ENCODE results near the gene TRAF3IP3. TPM values are rescaled to one million over a fixed set of nuclear protein-coding genes. Genes with fewer than 3 reads are reported as not detected.

TRAF3IP3 gene
- total RNA-seq = not detected in 2 replicates

GRCh38 chr1:209755926-209756614 is at the start of gene TRAF3IP3:
TRAF3IP3 (plus strand) TSS chr1:209756053; CDS start chr1:209760040, 3,987 bp downstream.
- H3K4me3 ChIP-seq (ENCODE audit: low read depth, low read length) = no peak within 1 kb of the TSS
- no peak for TF ChIP-seq CTCF (conservative IDR thresholded peaks at IDR 0.05; ENCODE audit: low read depth, low read length)
- no peak for DNase-seq (ENCODE audit: low read depth)

- H3K4me3 ChIP-seq (ENCODE audit: low read depth, low read length) = no peak overlapping the region
- no peak for DNase-seq (ENCODE audit: low read depth)
- TF ChIP-seq CTCF (conservative IDR thresholded peaks at IDR 0.05; ENCODE audit: low read depth, low read length) = no peak
Measured at GRCh38 chr1:209706622-209707021, 49.2 kb upstream of the TRAF3IP3 start.

GRCh38 chr1:209707308-209707707 is 48.5 kb upstream of the TRAF3IP3 start:
- TF ChIP-seq CTCF (conservative IDR thresholded peaks at IDR 0.05; ENCODE audit: low read depth, low read length) = no peak
- no peak overlapping the region for H3K4me3 ChIP-seq (ENCODE audit: low read depth, low read length)
- no peak for DNase-seq (ENCODE audit: low read depth)

- H3K4me3 ChIP-seq (ENCODE audit: low read depth, low read length) = no peak overlapping the region
- DNase-seq (ENCODE audit: low read depth) = no peak
- no peak for TF ChIP-seq CTCF (conservative IDR thresholded peaks at IDR 0.05; ENCODE audit: low read depth, low read length)
Measured at GRCh38 chr1:209708297-209708696, 47.6 kb upstream of the TRAF3IP3 start.

GRCh38 chr1:209710093-209710492 is 45.8 kb upstream of the TRAF3IP3 start:
- no peak for TF ChIP-seq CTCF (conservative IDR thresholded peaks at IDR 0.05; ENCODE audit: low read depth, low read length)
- no peak overlapping the region for H3K4me3 ChIP-seq (ENCODE audit: low read depth, low read length)
- DNase-seq (ENCODE audit: low read depth) = no peak

GRCh38 chr1:209710847-209711246 is 45.0 kb upstream of the TRAF3IP3 start:
- no peak overlapping the region for H3K4me3 ChIP-seq (ENCODE audit: low read depth, low read length)
- no peak for TF ChIP-seq CTCF (conservative IDR thresholded peaks at IDR 0.05; ENCODE audit: low read depth, low read length)
- no peak for DNase-seq (ENCODE audit: low read depth)

- no peak for DNase-seq (ENCODE audit: low read depth)
- no peak for TF ChIP-seq CTCF (conservative IDR thresholded peaks at IDR 0.05; ENCODE audit: low read depth, low read length)
- H3K4me3 ChIP-seq (ENCODE audit: low read depth, low read length) = no peak overlapping the region
Measured at GRCh38 chr1:209714338-209714737, 41.5 kb upstream of the TRAF3IP3 start.

Data from epithelial cell of proximal tubule (primary cell).